NCI-H446 (cell line): ENCODE data around the gene ADAMTS17.

ENCODE experiments used
- DNase-seq, 2 experiments: peaks; one replicate each; lab custom pipeline; 2025; lab: John Stamatoyannopoulos, UW

Gene ADAMTS17

GRCh38 chr15:100310513-100311153 is 31.1 kb downstream of the ADAMTS17 start:
- no peak for DNase-seq

- DNase-seq = no peak
Observed at GRCh38 chr15:100310041-100310405, 31.8 kb downstream of the ADAMTS17 start.

- no peak for DNase-seq
Observed at GRCh38 chr15:100309109-100310040, 32.4 kb downstream of the ADAMTS17 start.

- DNase-seq = no peak
Observed at GRCh38 chr15:100308608-100309007, 33.2 kb downstream of the ADAMTS17 start.

- DNase-seq = no peak
Observed at GRCh38 chr15:100308213-100308600, 33.6 kb downstream of the ADAMTS17 start.

GRCh38 chr15:100307241-100308212 is 34.2 kb downstream of the ADAMTS17 start:
- no peak for DNase-seq

- no peak for DNase-seq
Observed at GRCh38 chr15:100306098-100306497, 35.7 kb downstream of the ADAMTS17 start.

GRCh38 chr15:100301910-100302431 is 39.8 kb downstream of the ADAMTS17 start:
- DNase-seq = no peak

- no peak for DNase-seq
Observed at GRCh38 chr15:100298257-100298656, 43.5 kb downstream of the ADAMTS17 start.

GRCh38 chr15:100297812-100298211 is 44.0 kb downstream of the ADAMTS17 start:
- DNase-seq = no peak

- DNase-seq = no peak
Observed at GRCh38 chr15:100295939-100296565, 45.7 kb downstream of the ADAMTS17 start.

GRCh38 chr15:100292010-100292409 is 49.8 kb downstream of the ADAMTS17 start:
- DNase-seq = no peak

- no peak for DNase-seq
Observed at GRCh38 chr15:100291106-100291505, 50.7 kb downstream of the ADAMTS17 start.

- DNase-seq = no peak
Observed at GRCh38 chr15:100285641-100286295, 56.0 kb downstream of the ADAMTS17 start.

GRCh38 chr15:100284701-100285100 is 57.1 kb downstream of the ADAMTS17 start:
- no peak for DNase-seq

- no peak for DNase-seq
Observed at GRCh38 chr15:100284191-100284590, 57.6 kb downstream of the ADAMTS17 start.

GRCh38 chr15:100281096-100281917 is 60.5 kb downstream of the ADAMTS17 start:
- DNase-seq = no peak

- no peak for DNase-seq
Observed at GRCh38 chr15:100279849-100280248, 61.9 kb downstream of the ADAMTS17 start.

GRCh38 chr15:100279446-100279845 is 62.3 kb downstream of the ADAMTS17 start:
- no peak for DNase-seq
